Osteoblast (primary cell): ENCODE measurements around the gene USH2A. TPM values are rescaled to one million over a fixed set of nuclear protein-coding genes. Genes with fewer than 3 reads are reported as not detected.

ENCODE experiments used
- DNase-seq: peaks from one replicate; pipeline ENCODE4 v3.0.0; 2011; ENCODE audit warnings: low spot score, mixed read lengths; ENCODE audit not compliant: insufficient read length; ENCODE audit errors: missing footprints
- H2AFZ ChIP-seq: 2 replicates; pipeline ENCODE4 v1.6.0; 2011; ENCODE audit warnings: mild to moderate bottlenecking, low read length
- H3K27ac ChIP-seq: 2 replicates; pipeline ENCODE4 v1.5.1; 2011; ENCODE audit warnings: mild to moderate bottlenecking, low read depth, low read length, moderate library complexity
- H3K27me3 ChIP-seq: 2 replicates; pipeline ENCODE4 v1.6.0; 2012; ENCODE audit warnings: mild to moderate bottlenecking, control low read depth, inconsistent platforms, low read length, moderate library complexity; ENCODE audit not compliant: insufficient read depth
- H3K36me3 ChIP-seq: 2 replicates; pipeline ENCODE4 v1.5.1; 2011; ENCODE audit warnings: mild to moderate bottlenecking, low read length, control low read depth, moderate library complexity; ENCODE audit not compliant: insufficient read depth
- H3K4me1 ChIP-seq: 2 replicates; pipeline ENCODE4 v1.5.1; 2011; ENCODE audit warnings: mild to moderate bottlenecking, low read length, control low read depth, moderate library complexity; ENCODE audit not compliant: insufficient read depth
- H3K4me2 ChIP-seq: 2 replicates; pipeline ENCODE4 v1.6.0; 2011; ENCODE audit warnings: mild to moderate bottlenecking, low read length; ENCODE audit not compliant: insufficient read depth
- H3K4me3 ChIP-seq: fragments of 200-600 bp; sonication (generic); 3 replicates; pipeline ENCODE4 v1.5.1; 2012; ENCODE audit warnings: mild to moderate bottlenecking, low read length, inconsistent platforms; ENCODE audit not compliant: insufficient read depth
- H3K79me2 ChIP-seq: 2 replicates; pipeline ENCODE4 v1.6.0; 2012; ENCODE audit warnings: mild to moderate bottlenecking, low read length, control low read depth, inconsistent platforms; ENCODE audit not compliant: insufficient read depth
- H3K9me3 ChIP-seq: 2 replicates; pipeline ENCODE4 v1.5.1; 2011; ENCODE audit warnings: low read depth, low read length, control low read depth
- H4K20me1 ChIP-seq: 2 replicates; pipeline ENCODE4 v1.6.0; 2012; ENCODE audit warnings: mild to moderate bottlenecking, low read length, control low read depth; ENCODE audit not compliant: insufficient read depth
- total RNA-seq: library from RNA; depleted of rRNA; stranded (reverse); fragments of >200 nt; gene quantifications from 2 replicates; pipeline ENCODE4 v1.2.3, GENCODE V29; 2012
- TF ChIP-seq, protein P1 (sequence below): IDR thresholded peaks from 2 replicates; pipeline ENCODE4 v1.5.1; 2011; ENCODE audit warnings: mild to moderate bottlenecking, low read depth, low read length, moderate library complexity; ENCODE audit errors: extremely low read depth

Gene USH2A
- total RNA-seq, 1 donor: under 0.01 TPM

DNA sequence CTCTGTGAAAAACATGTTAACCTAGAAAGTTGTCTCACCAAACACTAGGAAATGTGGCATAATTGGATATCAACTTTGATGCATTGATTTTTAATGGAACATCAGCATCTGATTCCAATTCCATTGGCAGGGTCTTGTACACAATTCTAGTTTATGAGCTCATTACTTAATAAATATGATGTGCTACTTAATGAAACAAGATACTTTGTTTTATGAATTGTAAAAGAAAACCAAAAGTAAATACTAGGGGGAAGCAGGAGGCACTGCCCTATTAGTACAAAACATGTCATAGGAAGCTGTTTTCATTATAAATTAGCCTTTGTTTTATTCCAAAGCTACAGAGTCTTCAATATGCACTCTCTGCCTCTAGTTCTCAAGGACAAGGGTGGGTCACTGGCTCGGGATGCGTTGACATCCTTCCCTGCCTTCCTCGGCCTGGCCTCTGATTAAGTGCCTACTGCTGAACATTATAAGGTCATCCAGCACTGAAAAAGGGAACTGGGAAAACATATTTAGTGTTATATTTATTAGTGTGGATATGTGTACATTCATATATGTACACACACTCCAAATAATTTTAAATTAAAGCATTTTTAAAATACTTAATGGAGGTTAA, 185.2 kb downstream of the USH2A start:
- no peaks in the 10 kb centered on the region for H3K27me3 ChIP-seq
- no peak overlapping the region for H3K4me2 ChIP-seq
- H3K4me3 ChIP-seq: no peak overlapping the region
- H4K20me1 ChIP-seq: no peaks in the 10 kb centered on the region
- no peaks in the 10 kb centered on the region for H3K9me3 ChIP-seq
- no peak overlapping the region for H3K27ac ChIP-seq
- no peaks in the 10 kb centered on the region for H3K4me1 ChIP-seq
- H2AFZ ChIP-seq: no peak overlapping the region
- H3K79me2 ChIP-seq: no peaks in the 10 kb centered on the region
- TF ChIP-seq, protein P1, sequence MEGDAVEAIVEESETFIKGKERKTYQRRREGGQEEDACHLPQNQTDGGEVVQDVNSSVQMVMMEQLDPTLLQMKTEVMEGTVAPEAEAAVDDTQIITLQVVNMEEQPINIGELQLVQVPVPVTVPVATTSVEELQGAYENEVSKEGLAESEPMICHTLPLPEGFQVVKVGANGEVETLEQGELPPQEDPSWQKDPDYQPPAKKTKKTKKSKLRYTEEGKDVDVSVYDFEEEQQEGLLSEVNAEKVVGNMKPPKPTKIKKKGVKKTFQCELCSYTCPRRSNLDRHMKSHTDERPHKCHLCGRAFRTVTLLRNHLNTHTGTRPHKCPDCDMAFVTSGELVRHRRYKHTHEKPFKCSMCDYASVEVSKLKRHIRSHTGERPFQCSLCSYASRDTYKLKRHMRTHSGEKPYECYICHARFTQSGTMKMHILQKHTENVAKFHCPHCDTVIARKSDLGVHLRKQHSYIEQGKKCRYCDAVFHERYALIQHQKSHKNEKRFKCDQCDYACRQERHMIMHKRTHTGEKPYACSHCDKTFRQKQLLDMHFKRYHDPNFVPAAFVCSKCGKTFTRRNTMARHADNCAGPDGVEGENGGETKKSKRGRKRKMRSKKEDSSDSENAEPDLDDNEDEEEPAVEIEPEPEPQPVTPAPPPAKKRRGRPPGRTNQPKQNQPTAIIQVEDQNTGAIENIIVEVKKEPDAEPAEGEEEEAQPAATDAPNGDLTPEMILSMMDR: no peak
- H3K36me3 ChIP-seq: no peaks in the 10 kb centered on the region
- no peak for DNase-seq

DNA sequence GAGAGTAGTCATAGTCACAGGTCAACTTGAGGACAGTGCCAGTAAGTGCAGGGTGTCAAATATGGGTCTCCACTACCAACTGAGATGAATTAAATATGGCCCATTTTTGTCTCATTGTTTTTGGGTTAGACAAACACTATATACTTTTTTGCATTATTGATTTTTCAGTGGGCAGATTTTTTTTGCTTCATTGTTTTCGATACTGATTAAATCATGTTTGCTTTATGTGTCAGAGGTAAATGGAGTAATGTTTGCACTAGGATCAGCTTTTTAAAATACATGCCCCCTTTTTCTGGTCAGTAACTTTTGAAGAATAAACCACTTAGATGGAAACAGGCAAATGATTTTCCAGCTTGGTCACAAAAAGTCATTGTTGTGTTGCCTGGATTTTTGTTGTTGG, 199.0 kb downstream of the USH2A start:
- Histone ChIP-seq H3K4me1 (no peaks in the 10 kb centered on the region), H3K4me3 (no peak overlapping the region), H4K20me1 (no peaks in the 10 kb centered on the region), H2AFZ (no peak overlapping the region), H3K4me2 (no peak overlapping the region), H3K36me3 (no peaks in the 10 kb centered on the region), H3K9me3 (no peaks in the 10 kb centered on the region), H3K27me3 (no peaks in the 10 kb centered on the region), H3K79me2 (no peaks in the 10 kb centered on the region), H3K27ac (no peak overlapping the region)
- DNase-seq: no peak
- TF ChIP-seq, protein P1: no peak

DNA sequence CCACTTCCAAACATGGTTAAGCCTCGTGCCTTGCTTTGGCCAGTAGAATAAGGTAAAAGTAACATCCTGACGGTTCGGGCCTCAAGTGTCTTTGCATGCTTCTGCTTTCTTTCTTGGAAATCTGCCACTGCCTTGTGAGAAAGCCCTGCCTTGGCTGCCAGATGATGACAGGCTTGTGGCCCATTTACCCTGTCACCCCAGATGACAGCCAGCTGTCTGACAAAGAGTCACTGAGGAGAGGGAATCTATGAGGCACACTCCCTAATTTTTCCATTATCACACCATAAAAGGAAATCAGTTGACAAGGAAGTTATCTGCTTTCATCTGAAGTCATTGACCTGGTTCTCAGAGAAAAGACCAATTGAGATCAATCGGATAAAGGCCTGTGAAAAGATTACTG, 199.8 kb downstream of the USH2A start:
- no peaks in the 10 kb centered on the region for H3K79me2 ChIP-seq
- H3K4me3 ChIP-seq: no peak overlapping the region
- no peaks in the 10 kb centered on the region for H3K4me1 ChIP-seq
- no peak overlapping the region for H3K27ac ChIP-seq
- no peaks in the 10 kb centered on the region for H3K27me3 ChIP-seq
- H4K20me1 ChIP-seq: no peaks in the 10 kb centered on the region
- TF ChIP-seq, protein P1: no peak
- DNase-seq: no peak
- no peaks in the 10 kb centered on the region for H3K9me3 ChIP-seq
- no peak overlapping the region for H2AFZ ChIP-seq
- H3K4me2 ChIP-seq: no peak overlapping the region
- no peaks in the 10 kb centered on the region for H3K36me3 ChIP-seq

DNA sequence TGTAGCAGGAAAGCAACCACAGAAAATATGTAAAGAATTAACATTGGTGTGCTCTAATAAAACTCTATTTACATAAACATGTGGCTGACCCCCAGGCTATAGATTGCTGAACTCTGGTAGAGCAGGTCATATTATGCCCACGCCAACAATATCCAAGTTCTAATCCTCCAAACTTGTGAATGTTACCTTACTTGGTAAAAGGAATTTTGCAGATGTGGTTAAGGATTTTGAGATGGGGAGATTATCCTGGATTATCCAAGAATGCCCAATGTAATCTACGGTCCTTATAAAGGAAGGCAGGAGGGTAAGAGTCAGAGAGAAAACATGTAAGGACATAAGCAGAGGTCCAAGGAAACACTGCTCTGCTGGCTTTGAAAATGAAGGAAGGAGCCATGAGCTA, 201.0 kb downstream of the USH2A start:
- DNase-seq: no peak
- Histone ChIP-seq H3K4me3 (no peak overlapping the region), H2AFZ (no peak overlapping the region), H3K79me2 (no peaks in the 10 kb centered on the region), H3K4me2 (no peak overlapping the region), H3K27me3 (no peaks in the 10 kb centered on the region), H3K4me1 (no peaks in the 10 kb centered on the region), H4K20me1 (no peaks in the 10 kb centered on the region), H3K36me3 (no peaks in the 10 kb centered on the region), H3K27ac (no peak overlapping the region), H3K9me3 (no peaks in the 10 kb centered on the region)
- TF ChIP-seq, protein P1: no peak
